ENCODE measurements around the gene MBNL2. TPM values are rescaled to one million over a fixed set of nuclear protein-coding genes. Genes with fewer than 3 reads are reported as not detected.

Gene MBNL2
- total RNA-seq, 1 experiment from 2014 or later = 74.3 TPM

GRCh38 chr13:97192166-97192565 lies 30.0 kb upstream of the MBNL2 start:
- Mint-ChIP-seq H3K36me3 (ENCODE audit: insufficient read depth, unreplicated experiment) (no peaks in the 10 kb centered on the region), H3K4me3 (ENCODE audit: unreplicated experiment) (no peak overlapping the region), H3K4me1 (ENCODE audit: insufficient read depth, unreplicated experiment) (no peaks in the 10 kb centered on the region), H3K27ac (ENCODE audit: low read depth, unreplicated experiment) (no peak overlapping the region), H3K9me3 (ENCODE audit: unreplicated experiment) (no peaks in the 10 kb centered on the region), H3K27me3 (ENCODE audit: insufficient read depth, unreplicated experiment) (no peaks in the 10 kb centered on the region)
- ChIA-PET POLR2A (interaction anchor here (1.0 kb wide), 1 partner anchor 13 kb away, joined by 3 read pairs; no protein-coding TSS in a partner anchor), CTCF (interaction anchor here (0.5 to 3.0 kb wide), 9 partner anchors 18 to 280 kb away, joined by 3 to 18 read pairs (median 3); no protein-coding TSS in a partner anchor)
- no TSS peak for BruUV-seq (replicated peaks)
- TF ChIP-seq CTCF (IDR thresholded peaks at IDR 0.05; ENCODE audit: unreplicated experiment) = no peak
- intact Hi-C loops (cut with micrococcal nuclease) = no loop called here
- no peak for DNase-seq (ENCODE audit: unreplicated experiment)

DNA sequence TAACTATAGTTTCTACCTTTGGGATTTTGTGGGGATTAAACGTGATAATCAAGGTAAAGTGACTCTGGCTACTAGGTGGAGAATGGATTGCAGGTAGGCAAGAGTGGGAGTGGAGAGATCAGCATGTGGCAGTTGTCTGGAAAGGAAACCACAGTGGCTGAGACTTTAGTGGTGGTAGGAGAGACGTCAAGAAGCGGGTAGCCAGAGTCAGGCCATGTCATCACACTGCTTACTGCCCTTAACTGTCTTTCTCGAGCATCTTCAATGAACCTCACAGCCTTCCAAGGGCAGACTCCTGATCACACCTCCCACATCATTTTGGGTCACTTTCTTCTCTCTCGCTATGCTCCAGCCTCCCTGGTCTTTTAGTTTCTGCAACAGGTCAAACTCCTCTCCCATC lies 28.6 kb upstream of the MBNL2 start:
- H3K27ac Mint-ChIP-seq (ENCODE audit: low read depth, unreplicated experiment) = no peak overlapping the region
- ChIA-PET CTCF (no interaction called here), POLR2A (no interaction called here)
- BruUV-seq (replicated peaks) = no TSS peak
- H3K9me3 Mint-ChIP-seq (ENCODE audit: unreplicated experiment) = no peaks in the 10 kb centered on the region
- no peaks in the 10 kb centered on the region for H3K27me3 Mint-ChIP-seq (ENCODE audit: insufficient read depth, unreplicated experiment)
- no peaks in the 10 kb centered on the region for H3K36me3 Mint-ChIP-seq (ENCODE audit: insufficient read depth, unreplicated experiment)
- no peaks in the 10 kb centered on the region for H3K4me1 Mint-ChIP-seq (ENCODE audit: insufficient read depth, unreplicated experiment)
- no peak overlapping the region for H3K4me3 Mint-ChIP-seq (ENCODE audit: unreplicated experiment)
- no peak for DNase-seq (ENCODE audit: unreplicated experiment)
- intact Hi-C loops (cut with micrococcal nuclease) = no loop called here
- TF ChIP-seq CTCF (IDR thresholded peaks at IDR 0.05; ENCODE audit: unreplicated experiment) = no peak

GRCh38 chr13:97194479-97194878 lies 27.7 kb upstream of the MBNL2 start:
- POLR2A ChIA-PET = no interaction called here
- no peak overlapping the region for H3K27ac Mint-ChIP-seq (ENCODE audit: low read depth, unreplicated experiment)
- no peaks in the 10 kb centered on the region for H3K9me3 Mint-ChIP-seq (ENCODE audit: unreplicated experiment)
- no peak for TF ChIP-seq CTCF (IDR thresholded peaks at IDR 0.05; ENCODE audit: unreplicated experiment)
- no TSS peak for BruUV-seq (replicated peaks)
- DNase-seq (ENCODE audit: unreplicated experiment) = no peak
- CTCF ChIA-PET = no interaction called here
- H3K4me3 Mint-ChIP-seq (ENCODE audit: unreplicated experiment) = no peak overlapping the region
- intact Hi-C loops (cut with micrococcal nuclease) = no loop called here
- H3K4me1 Mint-ChIP-seq (ENCODE audit: insufficient read depth, unreplicated experiment) = no peaks in the 10 kb centered on the region
- H3K27me3 Mint-ChIP-seq (ENCODE audit: insufficient read depth, unreplicated experiment) = no peaks in the 10 kb centered on the region
- no peaks in the 10 kb centered on the region for H3K36me3 Mint-ChIP-seq (ENCODE audit: insufficient read depth, unreplicated experiment)

DNA sequence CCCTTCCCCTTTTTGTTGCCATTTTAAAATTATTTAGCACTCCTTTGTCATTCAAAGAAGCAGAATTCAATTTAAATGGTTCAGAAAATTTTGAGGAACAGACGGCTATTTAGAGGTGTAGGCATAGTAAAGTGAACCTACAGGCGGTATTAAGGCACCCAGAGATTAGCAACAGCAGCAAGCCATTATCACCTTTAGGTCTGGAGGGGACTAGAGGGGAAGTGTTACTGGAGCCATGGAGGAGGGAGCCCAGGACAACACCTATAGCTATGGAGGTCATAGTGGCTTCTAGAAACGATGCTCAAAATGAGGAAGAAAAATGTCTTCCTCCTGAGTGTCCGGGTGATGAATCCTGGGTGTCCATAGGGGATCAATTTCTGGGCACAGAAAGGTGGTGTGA lies 25.8 kb upstream of the MBNL2 start:
- H3K9me3 Mint-ChIP-seq (ENCODE audit: unreplicated experiment) = no peaks in the 10 kb centered on the region
- no TSS peak for BruUV-seq (replicated peaks)
- H3K4me3 Mint-ChIP-seq (ENCODE audit: unreplicated experiment) = no peak overlapping the region
- no peak for TF ChIP-seq CTCF (IDR thresholded peaks at IDR 0.05; ENCODE audit: unreplicated experiment)
- no peaks in the 10 kb centered on the region for H3K36me3 Mint-ChIP-seq (ENCODE audit: insufficient read depth, unreplicated experiment)
- no peak for DNase-seq (ENCODE audit: unreplicated experiment)
- intact Hi-C loops (cut with micrococcal nuclease) = no loop called here
- no peak overlapping the region for H3K27ac Mint-ChIP-seq (ENCODE audit: low read depth, unreplicated experiment)
- ChIA-PET POLR2A (interaction anchor here (1.4 kb wide), 1 partner anchor 9 kb away, joined by 3 read pairs; no protein-coding TSS in a partner anchor), CTCF (interaction anchor here (0.6 kb wide), 3 partner anchors 22 to 191 kb away, joined by 3 read pairs; no protein-coding TSS in a partner anchor)
- H3K4me1 Mint-ChIP-seq (ENCODE audit: insufficient read depth, unreplicated experiment) = no peaks in the 10 kb centered on the region
- H3K27me3 Mint-ChIP-seq (ENCODE audit: insufficient read depth, unreplicated experiment) = no peaks in the 10 kb centered on the region

All from MCF 10A (cell line).